Measurements from ENCODE around the gene PRKCZ.
"Not testable (repeated sequence)": the region's sequence is repeated elsewhere in the genome, so short reads cannot be mapped to it uniquely, and the experiment has no call there.

The PRKCZ gene

GRCh38 chr1:2086446-2087078 lies 36.4 kb downstream of the PRKCZ start:
- DNase-seq (ENCODE audit: low read depth in 2 of 2): no peak

- no peak for DNase-seq (ENCODE audit: low read depth in 2 of 2)
Observed at GRCh38 chr1:2087766-2088165, 37.6 kb downstream of the PRKCZ start.

- DNase-seq (ENCODE audit: low read depth in 2 of 2): no peak
Observed at GRCh38 chr1:2088458-2088857, 38.2 kb downstream of the PRKCZ start.

- DNase-seq (ENCODE audit: low read depth in 2 of 2): no peak
Observed at GRCh38 chr1:2089051-2089450, 38.8 kb downstream of the PRKCZ start.

- no peak for DNase-seq (ENCODE audit: low read depth in 2 of 2)
Observed at GRCh38 chr1:2090216-2090890, 40.1 kb downstream of the PRKCZ start.

- peak in 1 of 2 donors; percentile 29 for DNase-seq (ENCODE audit: low read depth in 2 of 2)
Observed at GRCh38 chr1:2091611-2092604, 41.7 kb downstream of the PRKCZ start.

- no peak for DNase-seq (ENCODE audit: low read depth in 2 of 2)
Observed at GRCh38 chr1:2093055-2093454, 42.8 kb downstream of the PRKCZ start.

- DNase-seq (ENCODE audit: low read depth in 2 of 2): no peak
Observed at GRCh38 chr1:2093636-2094035, 43.4 kb downstream of the PRKCZ start.

- not testable (repeated sequence) for DNase-seq (ENCODE audit: low read depth in 2 of 2)
Observed at GRCh38 chr1:2094269-2095158, 44.3 kb downstream of the PRKCZ start.

- no peak for DNase-seq (ENCODE audit: low read depth in 2 of 2)
Observed at GRCh38 chr1:2095394-2095793, 45.2 kb downstream of the PRKCZ start.

GRCh38 chr1:2095981-2096736 lies 45.9 kb downstream of the PRKCZ start:
- no peak for DNase-seq (ENCODE audit: low read depth in 2 of 2)

- no peak for DNase-seq (ENCODE audit: low read depth in 2 of 2)
Observed at GRCh38 chr1:2097386-2098300, 47.4 kb downstream of the PRKCZ start.

- no peak for DNase-seq (ENCODE audit: low read depth in 2 of 2)
Observed at GRCh38 chr1:2098301-2098698, 48.1 kb downstream of the PRKCZ start.

- DNase-seq (ENCODE audit: low read depth in 2 of 2): no peak
Observed at GRCh38 chr1:2098839-2099785, 48.9 kb downstream of the PRKCZ start.

- DNase-seq (ENCODE audit: low read depth in 2 of 2): no peak
Observed at GRCh38 chr1:2099886-2100779, 49.9 kb downstream of the PRKCZ start.

- DNase-seq (ENCODE audit: low read depth in 2 of 2): no peak
Observed at GRCh38 chr1:2100780-2101108, 50.5 kb downstream of the PRKCZ start.

GRCh38 chr1:2101531-2101930 lies 51.3 kb downstream of the PRKCZ start:
- DNase-seq (ENCODE audit: low read depth in 2 of 2): no peak

- no peak for DNase-seq (ENCODE audit: low read depth in 2 of 2)
Observed at GRCh38 chr1:2101946-2102345, 51.7 kb downstream of the PRKCZ start.
